PC-3 (cell line): ENCODE measurements around the gene ENDOG.

Experiments used
- CTCF ChIP-seq: fragments of 300-600 bp; sonication (generic); conservative IDR thresholded peaks from 2 replicates; pipeline ENCODE4 v1.5.1; 2017; ENCODE audit warnings: antibody characterized with exemption, low read depth, mild to moderate bottlenecking, low read length
- EZH2 ChIP-seq: fragments of 300-600 bp; sonication (generic); IDR thresholded peaks from one replicate; pipeline ENCODE4 v1.6.1; 2017; ENCODE audit warnings: antibody characterized with exemption, mild to moderate bottlenecking, low read length; ENCODE audit not compliant: unreplicated experiment

GRCh38 chr9:128840524-128840923, 22.2 kb downstream of the ENDOG start:
- TF ChIP-seq CTCF = no peak
- TF ChIP-seq EZH2 = no peak
